Gastrocnemius medialis (tissue), 4 donors: ENCODE data around the gene BRCA2.

ENCODE experiments used
- POLR2A ChIP-seq, 2 donors: fragments of 450-650 bp; IDR thresholded peaks; one replicate each; pipeline ENCODE4 v1.6.1; 2017; ENCODE audit warnings: antibody characterized with exemption in 2 of 2, mild to moderate bottlenecking in 2 of 2, moderate library complexity in 2 of 2
- TF ChIP-seq, protein P1 (sequence below), 5 experiments: fragments of 450-650 bp in 3 of 5; fragments of 200-600 bp in 2 of 5; sonication (generic) in 2 of 5; IDR thresholded peaks in 4 of 5; conservative IDR thresholded peaks in 1 of 5; 1 replicate in 4 of 5; 2 replicates in 1 of 5; pipeline ENCODE4 v1.5.1; 2016 to 2019; ENCODE audit warnings: antibody characterized with exemption in 5 of 5, mild to moderate bottlenecking in 3 of 5, moderate library complexity in 3 of 5

DNA sequence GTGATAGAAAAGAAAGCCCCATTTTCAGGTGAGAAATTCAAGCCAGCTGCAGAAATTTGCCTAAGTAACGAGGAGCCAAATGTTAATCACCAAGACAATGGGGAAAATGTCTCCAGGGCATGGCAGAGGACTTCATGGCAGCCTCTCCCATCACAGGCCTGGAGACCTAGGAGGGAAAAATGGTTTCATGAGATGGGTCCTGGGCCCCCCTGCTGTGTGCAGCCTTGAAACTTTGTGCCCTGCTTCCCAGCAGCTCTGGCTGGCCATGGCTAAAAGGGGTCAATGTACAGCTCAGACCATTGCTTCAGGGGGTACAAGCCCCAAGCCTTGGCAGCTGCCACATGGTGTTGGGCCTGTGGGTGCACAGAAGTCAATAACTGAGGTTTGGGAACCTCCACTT lies 102.7 kb downstream of the BRCA2 start:
- TF ChIP-seq, protein P1, sequence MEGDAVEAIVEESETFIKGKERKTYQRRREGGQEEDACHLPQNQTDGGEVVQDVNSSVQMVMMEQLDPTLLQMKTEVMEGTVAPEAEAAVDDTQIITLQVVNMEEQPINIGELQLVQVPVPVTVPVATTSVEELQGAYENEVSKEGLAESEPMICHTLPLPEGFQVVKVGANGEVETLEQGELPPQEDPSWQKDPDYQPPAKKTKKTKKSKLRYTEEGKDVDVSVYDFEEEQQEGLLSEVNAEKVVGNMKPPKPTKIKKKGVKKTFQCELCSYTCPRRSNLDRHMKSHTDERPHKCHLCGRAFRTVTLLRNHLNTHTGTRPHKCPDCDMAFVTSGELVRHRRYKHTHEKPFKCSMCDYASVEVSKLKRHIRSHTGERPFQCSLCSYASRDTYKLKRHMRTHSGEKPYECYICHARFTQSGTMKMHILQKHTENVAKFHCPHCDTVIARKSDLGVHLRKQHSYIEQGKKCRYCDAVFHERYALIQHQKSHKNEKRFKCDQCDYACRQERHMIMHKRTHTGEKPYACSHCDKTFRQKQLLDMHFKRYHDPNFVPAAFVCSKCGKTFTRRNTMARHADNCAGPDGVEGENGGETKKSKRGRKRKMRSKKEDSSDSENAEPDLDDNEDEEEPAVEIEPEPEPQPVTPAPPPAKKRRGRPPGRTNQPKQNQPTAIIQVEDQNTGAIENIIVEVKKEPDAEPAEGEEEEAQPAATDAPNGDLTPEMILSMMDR (IDR thresholded peaks at IDR 0.05 in 4 of 5, conservative IDR thresholded peaks at IDR 0.05 in 1 of 5) = no peak
- no peak for TF ChIP-seq POLR2A (IDR thresholded peaks at IDR 0.05)
